Duodenal mucosa (tissue), 2 donors: ENCODE data around the gene LRPAP1.

ENCODE experiments used
- H3K27ac ChIP-seq: one replicate; pipeline ENCODE4 v1.7.0; 2013; ENCODE audit warnings: low read depth, low read length
- H3K27me3 ChIP-seq, 2 donors: one replicate each; pipeline ENCODE4 v1.7.0; 2013; ENCODE audit warnings: low read length in 2 of 2, control low read depth in 1 of 2; ENCODE audit not compliant: insufficient read depth in 2 of 2, control insufficient read depth in 1 of 2
- H3K36me3 ChIP-seq, 2 donors: one replicate each; pipeline ENCODE4 v1.7.0; 2013; ENCODE audit warnings: low read length in 2 of 2, control low read depth in 1 of 2; ENCODE audit not compliant: insufficient read depth in 2 of 2, control insufficient read depth in 1 of 2
- H3K4me1 ChIP-seq, 2 donors: one replicate each; pipeline ENCODE4 v1.7.0; 2013; ENCODE audit warnings: low read length in 2 of 2, control low read depth in 1 of 2; ENCODE audit not compliant: insufficient read depth in 2 of 2, control insufficient read depth in 1 of 2
- H3K4me3 ChIP-seq, 2 donors: one replicate each; pipeline ENCODE4 v1.7.0; 2013; ENCODE audit warnings: low read length in 2 of 2, low read depth in 1 of 2
- H3K9ac ChIP-seq, 2 donors: one replicate each; pipeline ENCODE4 v1.7.0; 2013; ENCODE audit warnings: low read length in 2 of 2, low read depth in 1 of 2
- H3K9me3 ChIP-seq, 2 donors: one replicate each; pipeline ENCODE4 v1.7.0; 2013; ENCODE audit warnings: low read length in 2 of 2, control low read depth in 1 of 2; ENCODE audit not compliant: control insufficient read depth in 1 of 2

The LRPAP1 gene

DNA sequence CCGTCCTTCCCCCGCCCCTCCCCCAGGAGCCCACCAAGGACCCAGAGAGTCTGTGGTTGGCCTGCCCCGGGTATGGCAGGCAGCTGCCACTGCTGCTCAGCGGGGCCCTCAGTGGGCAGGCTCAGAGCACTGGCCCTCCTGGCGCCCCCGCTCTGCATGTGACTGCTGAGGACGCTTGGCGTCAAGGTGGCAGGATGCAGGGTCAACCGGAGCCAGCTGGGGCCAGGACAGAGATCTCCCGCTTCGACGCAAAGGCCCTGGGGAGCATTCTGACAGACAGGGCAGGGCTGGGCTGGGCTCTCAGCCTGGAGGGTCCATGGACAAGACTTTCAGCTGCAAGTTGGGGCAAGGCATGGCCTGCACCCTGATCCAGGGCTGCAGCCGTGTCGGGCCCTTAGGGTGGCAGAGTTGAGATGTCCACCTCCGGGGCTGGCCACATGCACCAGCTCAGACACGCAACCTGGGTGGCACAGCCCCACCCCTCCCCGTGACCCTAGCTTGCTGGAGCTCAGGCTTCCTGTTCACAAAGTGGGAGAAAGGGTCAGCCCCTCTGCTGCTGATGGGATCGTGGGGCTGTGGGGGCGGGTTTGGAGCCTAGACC, 30.3 kb downstream of the LRPAP1 start:
- H3K36me3 ChIP-seq = peaks cover 0 to 39% of the 10 kb centered on the region in 2 donors
- H3K9me3 ChIP-seq = no peaks in the 10 kb centered on the region
- H3K4me3 ChIP-seq = no peak overlapping the region
- no peak overlapping the region for H3K9ac ChIP-seq
- no peak overlapping the region for H3K27ac ChIP-seq
- H3K4me1 ChIP-seq = no peaks in the 10 kb centered on the region
- H3K27me3 ChIP-seq = no peaks in the 10 kb centered on the region

DNA sequence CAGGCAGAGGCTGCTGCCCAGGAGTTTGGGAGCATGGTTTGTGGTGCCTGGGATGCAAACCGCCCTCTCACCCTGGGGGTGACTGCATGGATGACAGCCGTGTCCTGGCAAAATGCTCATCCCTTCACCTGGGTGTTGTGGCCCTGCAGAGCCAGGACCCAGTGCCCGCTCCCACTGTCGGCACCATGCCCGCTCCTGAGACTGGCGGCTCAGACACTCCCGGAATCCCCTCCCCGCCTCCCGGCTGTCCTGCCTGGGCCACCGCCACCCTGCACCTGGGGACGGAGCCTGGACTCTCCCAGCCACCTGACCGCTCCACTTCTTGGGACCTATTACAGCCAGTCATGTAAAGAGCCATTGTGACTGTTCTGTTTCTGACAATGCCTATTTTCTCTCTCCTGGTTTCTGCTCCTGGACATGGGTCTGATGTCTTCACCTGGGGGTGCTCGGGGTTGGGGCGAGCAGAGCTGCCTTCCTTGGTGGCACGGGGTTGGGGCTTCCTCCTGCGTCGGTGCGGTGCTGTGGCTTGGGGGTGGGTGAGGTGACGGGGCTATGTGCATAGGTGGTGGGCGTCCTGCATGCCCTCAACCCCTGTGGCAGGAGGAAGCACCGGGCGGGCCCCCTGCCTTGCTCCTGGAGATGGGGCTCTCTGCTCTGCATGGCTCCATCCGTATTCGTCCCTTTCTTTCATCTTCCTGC, 30.9 kb downstream of the LRPAP1 start:
- Histone ChIP-seq H3K27ac (no peak overlapping the region), H3K4me1 (no peaks in the 10 kb centered on the region), H3K4me3 (no peak overlapping the region), H3K36me3 (peaks cover 0 to 35% of the 10 kb centered on the region in 2 donors), H3K9ac (no peak overlapping the region), H3K9me3 (no peaks in the 10 kb centered on the region), H3K27me3 (no peaks in the 10 kb centered on the region)

DNA sequence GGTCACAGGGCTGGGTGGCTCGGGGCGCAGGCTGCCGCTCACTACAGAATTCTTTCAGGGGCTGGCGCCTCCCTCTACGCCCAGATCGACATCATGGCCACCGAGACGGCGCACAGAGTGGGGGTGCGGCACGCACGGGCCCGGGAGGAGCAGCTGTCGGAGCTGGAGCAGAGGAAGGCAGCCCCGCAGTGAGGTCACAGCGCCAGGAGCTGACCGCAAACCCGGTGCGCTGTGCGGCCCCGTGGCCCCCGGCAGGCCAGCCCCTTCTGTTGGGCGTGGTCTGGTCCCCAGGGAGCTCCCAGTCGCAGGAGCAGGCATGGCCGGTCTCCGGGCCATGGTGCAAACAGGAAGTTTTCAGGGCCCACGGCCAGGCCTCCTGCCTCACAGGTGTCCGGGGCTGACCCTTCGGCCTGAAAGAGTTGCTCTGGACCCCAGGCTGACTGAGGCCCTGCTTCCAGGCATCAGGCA, 31.6 kb downstream of the LRPAP1 start:
- no peak overlapping the region for H3K9ac ChIP-seq
- no peak overlapping the region for H3K4me3 ChIP-seq
- no peak overlapping the region for H3K27ac ChIP-seq
- H3K27me3 ChIP-seq = no peaks in the 10 kb centered on the region
- peaks cover 0 to 34% of the 10 kb centered on the region in 2 donors for H3K36me3 ChIP-seq
- no peaks in the 10 kb centered on the region for H3K4me1 ChIP-seq
- no peaks in the 10 kb centered on the region for H3K9me3 ChIP-seq

DNA sequence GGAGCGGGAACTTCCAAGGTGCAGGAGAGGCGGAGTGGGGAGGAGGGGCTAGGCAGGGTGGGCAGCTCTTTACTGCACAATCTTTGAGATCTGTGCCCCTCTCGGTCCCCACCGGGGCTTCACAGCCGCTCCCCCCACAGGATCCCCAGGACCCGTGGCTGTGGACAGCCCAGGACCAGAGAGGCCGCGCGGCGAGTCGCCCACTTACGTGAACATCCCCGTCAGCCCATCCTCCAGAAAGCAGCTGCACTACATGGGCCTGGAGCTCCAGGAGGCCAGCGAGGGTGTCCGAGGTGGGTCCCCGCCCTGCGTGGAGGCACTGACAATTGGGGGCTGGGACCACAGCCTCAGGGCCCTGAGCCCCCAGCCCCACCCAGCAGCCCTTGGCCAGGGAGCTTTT, 32.1 kb downstream of the LRPAP1 start:
- H3K36me3 ChIP-seq = peaks cover 0 to 29% of the 10 kb centered on the region in 2 donors
- no peaks in the 10 kb centered on the region for H3K4me1 ChIP-seq

DNA sequence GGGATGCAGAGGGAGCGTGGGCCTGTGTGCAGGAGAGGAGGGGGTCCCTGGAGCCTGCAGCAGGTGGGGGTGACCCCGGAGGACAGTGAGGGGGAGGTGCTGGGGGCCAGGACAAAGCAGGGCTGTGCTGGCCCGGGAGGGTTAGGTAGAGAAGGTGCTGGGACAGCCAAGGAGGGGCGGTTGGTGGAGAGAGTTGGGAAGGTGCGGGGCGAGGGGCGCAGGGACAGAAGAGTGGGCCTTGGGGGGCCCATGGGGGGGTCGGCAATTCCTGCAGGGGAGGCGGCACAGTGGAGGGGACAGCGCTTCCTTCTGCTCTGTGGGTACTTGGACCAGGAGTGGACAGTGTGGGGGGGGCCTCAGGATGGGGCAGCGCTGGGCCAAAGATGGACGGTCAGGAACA, 32.5 kb downstream of the LRPAP1 start:
- Histone ChIP-seq H3K36me3 (peaks cover 0 to 25% of the 10 kb centered on the region in 2 donors), H3K27me3 (peaks cover 0 to 8% of the 10 kb centered on the region in 2 donors), H3K27ac (no peak overlapping the region), H3K4me3 (no peak overlapping the region), H3K4me1 (no peaks in the 10 kb centered on the region), H3K9me3 (no peaks in the 10 kb centered on the region), H3K9ac (no peak overlapping the region)

More for the DNA sequence above, 32.1 kb downstream of the LRPAP1 start:
- H3K9me3 ChIP-seq = no peaks in the 10 kb centered on the region
- no peak overlapping the region for H3K9ac ChIP-seq
- H3K27ac ChIP-seq = no peak overlapping the region
- peaks cover 0 to 4% of the 10 kb centered on the region in 2 donors for H3K27me3 ChIP-seq
- H3K4me3 ChIP-seq = no peak overlapping the region

DNA sequence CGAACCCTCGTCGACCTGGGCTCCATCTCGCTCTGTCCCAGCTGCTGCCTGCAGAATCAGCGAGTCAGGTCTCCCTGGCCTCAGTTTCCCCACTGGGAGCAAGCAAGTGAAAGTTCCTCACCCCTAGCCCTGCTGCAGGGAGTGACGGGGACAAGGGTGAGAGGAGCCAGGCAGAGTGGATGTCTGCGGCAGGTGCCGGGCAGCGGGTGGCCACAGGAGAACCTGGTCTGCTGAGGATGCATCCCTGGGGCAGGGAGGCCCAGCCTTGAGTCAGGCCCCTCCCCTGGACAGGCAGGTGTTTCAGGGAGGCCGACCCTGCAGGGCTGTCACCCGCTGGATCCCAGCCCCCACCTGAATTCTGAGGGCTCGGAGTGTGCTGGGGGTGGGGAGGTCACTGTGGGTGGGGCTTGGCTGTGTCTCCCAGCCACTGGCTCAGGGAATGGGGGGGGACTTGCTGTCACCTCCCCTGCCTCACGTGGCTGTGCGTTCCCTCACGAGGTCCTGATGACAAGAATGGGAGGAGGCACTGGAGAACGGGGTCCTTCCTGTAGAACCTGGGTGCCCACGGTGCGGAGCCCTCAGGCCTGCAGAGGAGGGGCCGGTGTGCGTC, 33.2 kb downstream of the LRPAP1 start:
- Histone ChIP-seq H3K36me3 (peaks cover 0 to 25% of the 10 kb centered on the region in 2 donors), H3K9ac (no peak overlapping the region), H3K4me1 (no peaks in the 10 kb centered on the region), H3K27me3 (peaks cover 0 to 16% of the 10 kb centered on the region in 2 donors), H3K4me3 (no peak overlapping the region), H3K9me3 (no peaks in the 10 kb centered on the region), H3K27ac (no peak overlapping the region)

DNA sequence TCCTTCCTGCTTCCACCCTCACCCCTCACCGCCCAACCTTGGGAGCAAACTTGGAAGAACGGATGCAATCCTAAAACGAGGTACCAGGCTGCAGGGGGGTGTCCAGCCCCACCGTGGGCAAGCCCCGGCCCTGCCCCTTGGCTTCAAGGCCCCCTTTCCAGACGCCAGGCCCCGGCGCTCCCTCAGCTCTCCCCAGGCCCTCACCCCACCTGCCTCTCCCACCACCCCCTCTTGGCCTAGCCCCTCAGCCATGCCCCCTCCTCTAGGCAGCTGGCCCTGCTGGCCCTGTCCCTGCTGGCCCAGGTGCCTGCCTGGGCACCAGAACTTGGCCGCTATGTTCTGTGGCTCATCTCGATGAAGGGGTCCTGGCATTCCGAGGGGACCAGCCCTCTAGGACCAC, 33.8 kb downstream of the LRPAP1 start:
- Histone ChIP-seq H3K9me3 (no peaks in the 10 kb centered on the region), H3K36me3 (peaks cover 0 to 20% of the 10 kb centered on the region in 2 donors), H3K9ac (no peak overlapping the region), H3K4me1 (no peaks in the 10 kb centered on the region), H3K27ac (no peak overlapping the region), H3K27me3 (peaks cover 0 to 21% of the 10 kb centered on the region in 2 donors), H3K4me3 (no peak overlapping the region)

DNA sequence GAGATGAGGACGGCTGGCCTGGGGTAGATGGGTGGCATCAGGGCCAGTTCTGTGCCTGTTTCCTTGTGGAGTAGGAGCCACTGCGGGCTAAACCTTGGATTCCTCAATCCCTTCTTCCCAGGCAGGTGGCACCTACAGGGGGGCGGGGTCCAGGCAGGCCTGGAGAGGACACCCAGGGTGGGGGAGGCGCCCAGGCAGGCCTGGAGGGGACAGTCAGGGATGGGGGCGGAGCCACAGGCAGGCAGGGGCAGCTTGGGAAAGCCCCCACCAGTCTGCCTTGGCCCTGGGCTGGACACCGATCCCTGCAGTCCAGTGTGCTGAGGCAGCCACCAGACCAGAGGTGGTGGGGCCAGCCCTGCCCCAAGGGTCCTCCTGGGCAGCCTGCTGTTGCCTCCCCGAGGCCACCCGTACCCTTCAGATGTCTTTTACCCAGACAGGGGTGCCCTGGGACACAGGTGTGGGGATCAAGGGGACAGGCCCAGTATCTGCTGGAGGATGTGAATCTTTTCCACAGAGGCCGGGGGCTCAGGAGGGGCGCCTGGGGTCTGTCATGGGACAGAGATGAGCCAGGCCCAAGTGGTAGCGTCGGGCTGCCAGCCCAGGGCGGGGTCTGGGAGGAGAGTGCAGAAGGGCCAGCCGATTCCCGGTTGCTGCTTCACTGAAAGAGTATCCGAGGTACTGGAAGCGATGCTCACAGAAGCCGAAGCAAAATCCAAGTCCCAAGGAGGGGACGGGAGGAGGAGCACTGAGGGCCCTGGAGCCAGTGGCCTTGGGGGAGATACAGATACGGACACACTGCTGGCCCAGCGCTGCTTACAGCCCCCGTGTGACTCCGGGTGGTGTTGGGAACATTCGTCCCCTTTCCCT, 34.5 kb downstream of the LRPAP1 start:
- Histone ChIP-seq H3K9ac (no peak overlapping the region), H3K27ac (no peak overlapping the region), H3K27me3 (peaks cover 0 to 22% of the 10 kb centered on the region in 2 donors), H3K36me3 (peaks cover 0 to 14% of the 10 kb centered on the region in 2 donors), H3K4me3 (no peak overlapping the region), H3K9me3 (no peaks in the 10 kb centered on the region), H3K4me1 (no peaks in the 10 kb centered on the region)

DNA sequence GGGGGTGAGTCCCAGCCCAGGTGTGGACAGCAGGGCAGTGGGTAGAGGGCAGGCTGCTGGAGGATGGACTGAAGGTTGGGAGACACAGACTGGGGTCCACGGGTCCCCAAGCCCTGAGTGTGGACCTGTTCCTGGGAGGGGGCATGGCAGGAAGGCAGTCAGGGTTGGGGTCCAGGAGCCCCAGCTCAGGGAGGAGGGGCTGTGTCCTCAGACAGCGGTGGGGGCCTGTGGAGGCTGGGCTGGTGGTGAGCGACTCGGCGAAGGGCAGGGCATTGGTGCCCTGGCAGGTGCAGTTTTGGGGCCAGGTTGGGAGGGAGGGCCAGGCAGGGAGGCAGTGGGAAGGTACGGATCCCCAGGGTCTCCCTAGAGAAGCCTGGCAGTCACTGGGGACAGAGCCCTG, 35.1 kb downstream of the LRPAP1 start:
- Histone ChIP-seq H3K9ac (no peak overlapping the region), H3K27me3 (peaks cover 0 to 27% of the 10 kb centered on the region in 2 donors), H3K4me1 (no peaks in the 10 kb centered on the region), H3K4me3 (no peak overlapping the region), H3K36me3 (peaks cover 0 to 7% of the 10 kb centered on the region in 2 donors), H3K9me3 (no peaks in the 10 kb centered on the region), H3K27ac (no peak overlapping the region)
